ENCODE data around the gene ACSL6. TPM values are rescaled to one million over a fixed set of nuclear protein-coding genes. Genes with fewer than 3 reads are reported as not detected.

ACSL6 gene
- total and polyA plus RNA-seq, 2 donors (not counting 1 experiment from before 2014, with no cell fraction given) = 0.03 to 0.62 TPM

Other genes starting within 250 kb of the ACSL6 start
- 52.8 and 57.8 TPM in 2 replicates for gene FNIP1, start 214.6 kb downstream of the ACSL6 start, total RNA-seq
- gene FNIP1, start 214.6 kb downstream of the ACSL6 start, polyA plus RNA-seq = 10.3 and 18.4 TPM in 2 replicates
- gene MEIKIN, start 66.0 kb downstream of the ACSL6 start, total RNA-seq = 0.75 TPM in 1 of 2 replicates, not detected in the other
- not detected in 2 replicates for gene MEIKIN, start 66.0 kb downstream of the ACSL6 start, polyA plus RNA-seq
- gene IL3, start 49.0 kb upstream of the ACSL6 start, total RNA-seq = not detected in 2 replicates
- gene IL3, start 49.0 kb upstream of the ACSL6 start, polyA plus RNA-seq = not detected in 2 replicates
- gene CSF2, start 62.1 kb upstream of the ACSL6 start, total RNA-seq = 0.41 TPM in 1 of 2 replicates, not detected in the other
- not detected in 2 replicates for gene CSF2, start 62.1 kb upstream of the ACSL6 start, polyA plus RNA-seq
- 0.22 and 0.25 TPM in 2 replicates for gene P4HA2, start 216.2 kb upstream of the ACSL6 start, total RNA-seq
- 0.04 and 0.09 TPM in 2 replicates for gene P4HA2, start 216.2 kb upstream of the ACSL6 start, polyA plus RNA-seq
- gene PDLIM4, start 246.0 kb upstream of the ACSL6 start, total RNA-seq = not detected in 2 replicates
- gene PDLIM4, start 246.0 kb upstream of the ACSL6 start, polyA plus RNA-seq = not detected in 2 replicates